ENCODE measurements around the gene DYNLT2B.
"Not testable (repeated sequence)": the region's sequence is repeated elsewhere in the genome, so short reads cannot be mapped to it uniquely, and the experiment has no call there.

The DYNLT2B gene

DNA sequence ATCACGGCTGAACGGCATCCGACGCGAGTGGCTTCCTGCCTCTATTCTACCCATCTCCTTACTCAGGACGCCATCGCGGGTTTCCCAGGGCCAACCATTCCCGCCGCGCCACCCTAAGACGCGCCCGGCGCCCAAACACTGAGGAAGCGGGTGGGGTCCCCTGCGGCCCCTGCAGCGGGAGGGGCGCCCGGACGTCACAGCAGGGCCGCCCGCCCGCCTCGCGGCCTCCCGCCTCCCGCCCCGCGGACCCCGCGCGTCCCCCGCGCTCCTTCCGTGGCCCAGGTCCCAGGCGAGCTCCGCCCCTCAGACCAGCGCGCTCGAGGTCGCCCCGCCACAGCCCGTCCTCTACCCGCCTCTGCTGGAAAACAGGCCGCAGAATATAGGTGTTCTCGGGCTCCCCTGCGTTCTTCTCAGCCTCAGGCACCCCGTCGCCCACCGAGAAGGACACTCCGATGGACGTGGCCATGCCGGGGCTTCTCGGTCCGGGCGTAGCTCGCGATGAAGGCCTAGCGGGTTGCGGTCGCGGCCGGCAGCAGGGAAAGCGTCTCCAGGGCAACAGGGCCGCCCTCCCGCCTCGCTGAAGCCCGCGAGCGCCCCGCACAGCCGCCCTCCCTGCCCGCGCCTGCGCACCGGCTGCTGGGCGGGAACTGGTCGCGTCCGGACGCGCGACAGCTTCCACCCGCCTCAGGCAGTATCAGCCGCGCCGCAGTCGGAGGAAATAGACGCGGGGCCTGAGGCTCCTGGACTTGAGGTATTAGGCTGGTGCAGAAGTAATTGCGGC is at the start of gene DYNLT2B:
DYNLT2B (minus strand) TSS at position 554 of the 781 bp plus-strand sequence; CDS start at position 466, 88 bp downstream.
- DNase-seq = peak; percentile 87

DNA sequence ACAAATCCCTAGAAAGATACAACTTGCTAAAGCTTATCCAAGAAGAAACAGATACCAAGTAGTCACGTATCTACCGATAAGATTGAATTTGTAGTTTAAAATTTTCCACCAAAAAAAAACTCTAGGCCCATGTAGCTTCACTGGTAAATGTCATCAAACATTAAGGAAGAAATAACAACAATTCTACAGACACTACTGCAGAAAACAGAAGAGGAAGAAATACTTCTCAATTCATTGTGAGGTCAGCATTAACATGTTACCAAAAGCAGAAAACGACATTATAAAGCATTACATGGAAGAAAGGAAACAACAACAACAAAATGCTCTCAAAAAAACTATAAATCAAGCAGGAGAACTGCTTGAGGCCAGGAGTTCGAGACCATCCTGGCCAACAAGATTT is 47.7 kb upstream of the DYNLT2B start:
- no peak for DNase-seq

DNA sequence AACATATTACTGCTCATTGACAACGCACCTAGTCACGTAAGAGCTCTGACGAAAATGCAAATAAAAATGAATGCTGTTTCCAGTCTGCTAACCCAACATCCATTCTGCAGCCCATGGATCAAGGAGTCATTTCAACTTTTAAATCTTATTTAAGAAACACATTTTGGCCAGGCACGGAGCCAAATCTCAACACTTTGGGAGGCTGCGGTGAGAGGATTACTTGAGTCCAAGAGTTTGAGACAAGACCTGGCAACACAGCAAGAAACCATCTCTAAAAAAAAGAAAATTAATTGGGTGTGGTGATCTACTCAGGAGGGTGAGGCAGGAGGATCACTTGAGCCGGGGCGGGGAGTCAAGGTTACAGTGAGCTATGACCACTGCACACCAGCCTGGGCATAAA is 42.5 kb upstream of the DYNLT2B start:
- DNase-seq = no peak

DNA sequence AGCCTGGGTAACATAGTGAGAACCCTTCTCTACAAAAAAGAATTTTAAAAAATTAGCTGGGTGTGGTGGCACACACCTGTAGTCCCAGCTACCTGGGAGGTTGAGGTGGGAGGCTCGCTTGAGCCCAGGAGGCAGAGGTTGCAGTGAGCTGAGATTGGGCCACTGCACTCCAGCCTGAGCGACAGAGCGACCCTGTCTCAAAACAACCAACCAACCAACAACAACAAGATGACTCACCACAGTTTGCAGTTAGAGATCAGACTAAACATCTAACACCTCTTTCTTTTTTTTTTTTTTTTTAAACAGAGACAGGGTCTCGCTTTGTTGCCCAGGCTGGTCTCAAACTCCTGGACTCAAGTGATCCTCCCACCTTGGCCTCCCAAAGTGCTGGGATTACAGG is 40.5 kb upstream of the DYNLT2B start:
- not testable (repeated sequence) for DNase-seq

DNA sequence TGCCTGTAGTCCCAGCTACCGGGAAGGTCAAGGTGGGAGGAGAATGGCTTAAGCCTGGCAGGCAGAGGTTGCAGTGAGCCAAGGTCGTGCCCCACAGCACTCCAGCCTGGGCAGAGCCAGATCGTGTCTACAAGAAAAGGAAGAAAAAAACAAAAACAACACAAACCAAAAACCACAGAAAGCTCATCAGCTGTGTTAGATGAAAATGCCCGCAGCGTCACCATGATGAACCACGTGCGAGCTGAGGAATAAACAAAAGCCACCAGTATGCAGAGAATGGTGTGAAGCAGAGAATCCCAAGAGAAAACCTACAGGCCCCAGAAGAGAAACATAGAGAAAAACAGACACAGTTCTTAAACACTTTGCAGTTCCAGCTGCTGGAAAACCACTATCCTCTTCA is 39.9 kb upstream of the DYNLT2B start:
- peak; percentile 36 for DNase-seq

DNA sequence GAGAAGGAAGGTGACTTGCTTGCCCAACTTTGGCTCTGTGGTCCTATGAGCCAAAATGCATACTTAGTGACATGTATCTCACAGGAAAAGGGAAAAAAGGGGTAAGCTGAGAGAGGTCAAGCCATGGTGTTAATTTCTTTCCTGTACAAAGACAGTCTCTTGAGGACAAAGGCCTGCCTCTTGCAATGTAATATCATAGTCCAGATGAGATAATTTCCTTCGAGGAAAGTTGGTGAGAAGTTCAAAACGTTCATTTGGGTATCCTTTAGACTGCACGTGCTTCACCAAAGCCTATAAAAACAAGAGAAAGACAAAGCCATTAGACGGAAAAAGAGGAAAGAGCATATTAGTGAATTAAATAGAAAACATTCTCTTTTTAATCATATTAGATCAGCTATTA is 38.5 kb upstream of the DYNLT2B start:
- no peak for DNase-seq

DNA sequence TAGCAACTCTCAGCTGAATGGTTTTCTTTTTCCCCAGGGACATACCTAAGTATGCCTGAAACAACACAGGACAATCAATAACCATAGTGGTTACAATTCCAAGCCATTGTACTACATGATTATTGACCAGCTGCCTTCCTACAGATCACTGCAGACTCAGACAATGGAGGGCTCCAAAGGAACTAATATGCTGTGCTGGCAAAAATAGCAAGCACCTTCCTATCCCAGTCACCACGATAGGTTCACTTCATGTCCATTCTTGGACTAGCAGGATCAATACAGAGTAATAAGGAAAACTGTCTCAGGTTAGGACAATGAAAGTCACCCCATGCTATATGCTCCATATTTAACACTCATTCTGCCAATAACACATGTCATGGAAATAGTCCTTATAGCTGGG is 37.6 kb upstream of the DYNLT2B start:
- DNase-seq = no peak

DNA sequence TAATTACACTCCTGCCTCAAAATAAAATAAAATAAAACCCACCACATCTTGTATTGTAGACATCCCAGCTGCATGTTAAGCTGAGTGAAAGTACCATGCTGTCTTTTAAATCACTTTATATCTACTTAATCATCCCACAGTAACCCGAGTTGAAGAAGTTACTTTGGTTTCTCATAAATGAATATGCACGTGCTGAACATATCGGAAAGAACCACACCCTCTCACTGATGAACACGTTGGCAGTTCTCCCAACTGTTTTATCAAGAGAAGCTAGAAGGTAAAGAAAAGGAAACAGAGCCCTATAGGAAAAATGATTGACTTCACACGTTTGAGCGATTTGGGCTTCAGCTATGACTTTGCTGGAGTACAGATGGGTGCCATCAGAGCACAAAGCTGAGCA is 36.1 kb upstream of the DYNLT2B start:
- DNase-seq = no peak

DNA sequence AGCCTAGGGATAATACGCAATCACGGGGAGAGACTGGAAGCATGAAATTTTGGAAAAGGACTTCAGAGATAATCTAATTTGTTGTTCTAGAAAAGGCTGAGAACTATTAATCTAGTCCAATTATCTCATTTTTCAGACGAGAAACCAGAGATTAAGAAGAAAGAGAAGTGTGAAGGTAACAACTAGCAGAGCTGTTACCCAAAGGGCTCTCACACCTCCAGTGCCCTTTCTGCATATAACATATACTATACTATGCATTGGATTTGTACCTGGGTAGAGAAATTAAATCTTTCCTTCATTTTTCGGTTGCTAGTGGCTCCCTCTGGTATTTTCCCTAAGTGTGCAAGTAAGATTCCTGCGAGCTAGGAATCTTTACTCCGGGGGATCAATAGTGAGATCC is 33.5 kb upstream of the DYNLT2B start:
- no peak for DNase-seq

DNA sequence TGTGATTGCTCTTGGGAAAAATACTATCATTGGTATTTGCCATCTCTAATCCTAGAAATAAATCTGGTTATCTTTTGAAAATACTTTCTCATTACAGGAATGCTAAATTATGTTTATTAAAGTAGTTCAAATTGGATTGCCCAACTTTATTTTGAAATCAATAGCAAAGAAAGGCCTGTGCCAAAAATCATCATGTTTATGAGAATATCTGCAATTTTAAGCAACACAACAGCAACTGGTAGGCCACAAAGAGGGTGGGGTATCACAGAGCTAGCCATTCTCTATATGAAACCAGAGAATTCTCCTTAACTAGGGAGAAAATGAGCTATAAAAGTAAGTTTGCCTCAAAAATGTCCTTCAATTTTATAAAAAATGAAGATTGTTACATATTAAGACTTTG is 32.0 kb upstream of the DYNLT2B start:
- DNase-seq = no peak

DNA sequence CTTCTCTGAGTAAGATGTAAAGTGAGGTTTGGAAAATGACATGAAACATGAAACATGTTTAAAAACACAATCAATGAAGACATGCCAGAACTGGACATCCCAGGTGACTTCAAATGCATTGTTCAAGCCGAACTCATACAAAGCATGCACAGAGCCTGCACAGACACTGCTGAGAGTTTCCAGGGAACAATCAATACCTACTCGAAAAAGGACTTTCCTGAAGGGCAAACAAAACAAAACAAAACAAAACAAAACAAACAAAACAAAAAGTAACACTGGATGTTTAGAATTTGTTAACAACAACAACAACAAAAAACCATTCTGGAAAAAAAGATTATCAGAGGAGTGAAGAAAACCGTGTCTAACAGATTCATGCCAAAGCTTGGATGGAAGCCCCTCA is 30.7 kb upstream of the DYNLT2B start:
- no peak for DNase-seq

DNA sequence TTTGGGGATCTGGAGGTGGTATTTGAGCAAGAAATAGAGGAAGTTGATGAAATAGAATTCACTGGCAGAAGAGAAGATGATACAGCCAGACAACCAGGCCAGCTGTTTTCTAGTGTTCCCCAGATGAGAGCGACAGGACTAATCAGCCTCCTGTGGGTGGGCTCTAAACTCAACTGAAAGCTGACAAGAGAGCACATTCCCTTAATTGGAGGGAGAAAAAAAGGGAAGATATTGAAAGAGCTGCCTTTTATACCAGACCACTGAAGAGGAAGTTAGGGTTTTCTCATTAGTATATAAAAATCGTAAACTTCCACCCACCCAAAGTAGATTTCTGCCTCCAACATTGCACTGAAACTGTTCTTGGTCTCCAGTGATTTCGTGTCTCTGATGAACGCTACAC is 26.6 kb upstream of the DYNLT2B start:
- no peak for DNase-seq

DNA sequence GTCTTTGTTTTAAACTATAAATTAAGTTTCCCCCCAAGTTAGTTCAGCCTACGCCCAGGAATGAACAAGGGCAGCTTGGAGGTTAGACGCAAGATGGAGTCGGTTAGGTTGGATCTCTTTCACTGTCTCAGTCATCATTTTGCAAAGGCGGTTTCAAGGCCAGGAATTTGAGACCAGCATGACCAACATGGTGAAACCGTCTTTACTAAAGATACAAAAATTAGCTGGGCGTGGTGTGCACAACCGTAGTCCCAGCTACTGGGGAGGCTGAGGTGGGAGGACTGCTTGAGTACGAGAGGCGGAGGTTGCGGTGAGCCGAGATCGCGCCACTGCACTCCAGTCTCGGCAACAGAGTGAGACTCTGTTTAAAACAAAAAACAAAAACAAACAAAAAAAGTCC is 25.9 kb upstream of the DYNLT2B start:
- DNase-seq = not testable (repeated sequence)

DNA sequence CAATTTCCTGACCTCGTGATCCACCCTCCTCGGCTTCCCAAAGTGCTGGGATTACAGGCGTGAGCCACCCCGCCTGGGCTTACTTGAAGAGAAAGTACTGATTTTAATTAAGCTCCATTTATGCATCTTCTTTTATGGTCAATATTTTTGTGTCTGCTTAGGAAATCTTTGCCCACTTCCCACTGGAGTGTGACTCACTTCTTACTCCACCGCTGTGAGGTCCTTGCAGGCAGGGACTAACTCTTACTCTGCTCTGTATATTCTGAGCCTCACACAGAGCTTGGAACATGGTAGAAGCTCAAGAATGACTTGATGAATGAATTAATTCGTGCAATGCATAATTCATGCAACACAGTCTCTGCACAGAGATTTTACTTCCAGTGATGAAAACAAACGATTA is 23.1 kb upstream of the DYNLT2B start:
- no peak for DNase-seq

DNA sequence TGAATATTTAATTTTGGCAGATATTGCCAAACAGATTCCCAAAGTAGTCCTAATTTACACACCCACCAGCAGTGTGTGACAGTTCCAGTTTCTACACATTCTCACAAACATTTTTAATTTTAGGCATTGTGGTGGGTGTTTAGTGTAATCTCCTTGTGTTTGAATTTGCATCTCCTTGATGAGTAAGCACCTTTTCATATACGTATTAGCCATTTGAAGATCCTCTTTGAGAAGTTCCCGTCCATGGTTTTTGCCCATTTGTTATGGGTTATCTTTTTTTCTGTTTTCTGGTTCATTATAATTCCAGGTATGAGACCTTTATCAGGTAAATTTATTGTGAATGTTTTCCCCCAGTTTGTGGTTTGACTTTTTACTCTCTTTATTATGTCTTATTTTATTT is 22.4 kb upstream of the DYNLT2B start:
- no peak for DNase-seq

DNA sequence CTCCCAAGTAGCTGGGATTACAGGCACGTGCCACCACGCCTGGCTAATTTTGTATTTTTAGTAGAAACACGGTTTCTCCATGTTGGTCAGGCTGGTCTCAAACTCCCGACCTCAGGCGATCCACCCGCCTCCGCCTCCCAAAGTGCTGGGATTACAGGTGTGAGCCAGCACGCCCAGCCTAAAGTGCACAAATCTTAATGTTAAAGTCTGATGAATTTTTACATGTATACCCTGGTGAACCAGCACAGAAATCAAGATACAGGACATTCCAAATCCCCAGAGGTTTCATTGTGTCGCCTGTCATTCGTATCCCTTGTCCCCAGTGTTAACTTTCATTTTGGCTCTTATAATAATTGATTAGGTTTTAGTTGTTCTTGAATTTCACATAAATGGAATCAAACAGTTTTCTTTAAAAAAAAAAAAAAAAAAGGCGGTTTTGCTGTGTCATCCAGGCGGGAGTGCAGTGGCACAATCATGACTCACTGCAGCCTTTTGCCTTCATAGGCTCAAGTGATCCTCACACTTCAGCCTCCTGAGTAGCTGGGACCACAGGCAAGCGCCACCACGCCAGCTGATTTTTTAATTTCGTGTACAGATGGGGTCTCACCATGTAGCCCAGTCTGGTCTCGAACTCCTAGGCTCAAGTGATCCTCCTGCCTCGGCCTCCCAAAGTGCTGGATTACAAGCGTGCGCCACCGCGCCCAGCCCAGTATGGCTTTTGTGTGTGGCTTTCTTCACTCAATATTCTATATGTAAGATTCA is 21.6 kb upstream of the DYNLT2B start:
- no peak for DNase-seq

DNA sequence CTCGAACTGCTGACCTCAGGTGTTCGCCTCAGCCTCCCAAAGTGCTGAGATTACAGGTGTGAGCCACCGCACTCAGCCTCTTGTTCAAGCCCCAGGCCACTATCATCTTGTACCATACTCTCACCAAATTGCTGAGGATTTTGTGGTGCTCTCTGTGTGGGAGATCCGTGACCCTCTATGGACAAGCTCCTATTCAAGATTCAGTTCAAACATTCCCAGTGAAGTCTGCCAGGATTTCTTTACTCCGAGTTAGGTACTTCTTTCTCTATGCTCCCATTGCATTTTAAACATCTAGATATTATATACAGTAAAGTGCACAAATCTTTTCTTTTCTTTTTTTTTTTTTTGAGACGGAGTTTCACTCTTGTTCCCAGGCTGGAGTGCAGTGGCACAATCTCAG is 21.0 kb upstream of the DYNLT2B start:
- no peak for DNase-seq

DNA sequence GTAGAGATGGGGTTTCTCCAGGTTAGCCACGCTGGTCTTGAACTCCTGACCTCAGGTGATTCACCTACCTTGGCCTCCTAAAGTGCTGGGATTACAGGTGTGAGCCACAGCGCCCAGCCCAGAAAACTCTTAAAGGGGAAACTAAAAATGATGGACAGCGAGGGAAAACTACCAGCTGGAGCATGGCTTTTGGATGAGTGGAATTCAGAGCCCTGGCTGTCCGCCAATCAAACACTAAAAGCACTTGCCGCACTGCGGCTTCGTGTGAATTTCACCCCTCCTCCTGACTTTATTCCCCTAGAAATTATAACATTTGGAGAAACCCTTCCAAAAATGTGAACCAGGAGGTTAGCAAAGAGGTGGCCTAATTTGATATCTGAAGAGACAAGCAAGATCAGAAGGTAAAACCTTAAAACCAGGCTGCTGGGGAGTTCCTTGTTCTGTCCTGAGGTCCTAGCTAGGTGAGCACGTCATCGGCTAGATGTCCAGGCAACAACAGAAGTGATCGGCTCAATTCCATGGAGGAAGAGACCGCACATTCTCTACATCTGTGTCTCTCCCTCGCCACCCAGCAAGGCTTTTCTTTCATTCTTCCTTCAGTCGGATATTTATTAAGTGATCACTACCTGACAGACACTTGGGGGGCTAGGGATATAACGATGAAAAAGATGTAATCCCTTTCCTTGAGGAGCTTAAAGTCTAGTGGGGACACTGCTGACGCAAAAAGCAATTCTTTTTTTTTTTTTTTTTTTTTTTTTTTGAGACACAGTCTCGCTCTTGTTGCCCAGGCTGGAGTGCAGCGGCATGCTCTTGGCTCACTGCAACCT is 18.5 kb upstream of the DYNLT2B start:
- no peak for DNase-seq

DNA sequence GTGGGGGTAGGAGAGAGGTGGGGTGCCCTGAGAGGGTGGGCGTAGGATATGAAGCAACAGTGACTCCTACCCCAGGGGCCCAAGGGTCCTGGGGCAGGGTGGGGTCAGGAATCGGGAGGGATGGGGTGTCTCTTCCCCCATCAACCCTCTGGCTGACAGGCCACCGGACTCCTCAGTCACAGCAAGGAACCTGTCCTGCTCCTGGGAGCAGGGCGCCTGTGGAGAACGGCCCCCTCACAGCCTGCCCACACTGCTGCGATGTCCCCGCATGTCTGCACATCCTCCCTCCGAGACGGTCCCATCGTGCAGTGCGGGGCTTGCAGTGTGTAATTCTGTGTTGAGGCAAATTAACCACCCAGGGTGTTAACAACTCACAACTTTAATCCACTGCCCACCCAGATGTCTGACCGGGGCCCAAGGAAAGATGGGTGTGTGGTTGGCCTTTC is 17.5 kb upstream of the DYNLT2B start:
- DNase-seq = no peak

DNA sequence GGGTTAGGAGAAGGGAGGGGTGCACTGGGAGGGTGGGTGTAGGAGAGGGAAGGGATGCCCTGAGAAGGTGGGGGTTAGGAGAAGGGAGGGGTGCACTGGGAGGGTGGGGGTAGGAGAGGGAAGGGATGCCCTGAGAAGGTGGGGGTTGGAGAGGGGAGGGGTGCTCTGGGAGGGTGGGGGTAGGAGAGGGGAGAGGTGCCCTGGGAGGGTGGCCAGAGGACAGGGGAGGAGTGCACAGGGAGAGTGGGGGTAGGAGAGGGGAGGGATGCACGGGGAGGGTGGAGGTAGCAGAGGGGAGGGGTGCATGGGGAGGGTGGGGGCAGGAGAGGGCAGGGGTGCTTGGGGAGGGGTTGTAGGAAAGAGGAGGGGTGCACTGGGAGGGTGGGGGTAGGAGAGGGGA is 16.9 kb upstream of the DYNLT2B start:
- no peak for DNase-seq

DNA sequence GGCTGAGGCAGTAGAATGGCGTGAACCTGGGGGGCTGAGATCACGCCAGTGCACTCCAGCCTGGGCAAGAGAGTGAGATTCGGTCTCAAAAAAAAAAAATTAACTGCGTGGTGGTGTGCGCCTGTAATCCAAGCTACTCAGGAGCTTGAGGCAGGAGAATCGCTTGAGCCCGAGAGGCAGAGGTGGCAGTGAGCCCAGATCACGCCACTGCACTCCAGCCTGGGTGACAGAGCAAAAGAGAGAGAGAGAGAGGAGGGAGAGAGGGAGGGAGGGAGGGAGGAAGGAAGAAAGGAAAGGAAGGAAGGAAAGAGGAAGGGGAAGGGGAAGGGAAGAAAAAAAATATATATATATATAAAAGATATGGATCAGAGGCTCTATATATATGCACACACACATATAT is 14.1 kb upstream of the DYNLT2B start:
- no peak for DNase-seq

DNA sequence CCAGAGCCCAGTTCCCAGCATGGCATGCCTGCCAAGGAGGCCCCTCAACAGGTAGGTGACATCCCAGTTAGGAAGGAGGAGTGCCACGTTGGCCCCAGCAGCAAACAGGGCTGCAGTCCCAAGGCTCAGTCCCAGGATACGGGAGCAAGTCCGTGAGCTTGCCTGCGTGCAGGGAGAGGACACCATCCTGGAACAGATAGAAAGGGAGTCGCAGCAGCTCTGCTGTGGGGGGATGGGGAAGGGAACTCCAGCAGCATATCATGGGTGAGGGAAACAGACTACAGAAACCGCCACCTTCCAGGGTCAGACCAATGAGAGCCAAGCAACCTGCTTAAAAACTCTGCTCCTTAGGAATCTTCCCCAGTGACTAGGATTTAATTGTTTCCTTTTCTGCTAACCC is 9.4 kb upstream of the DYNLT2B start:
- no peak for DNase-seq

DNA sequence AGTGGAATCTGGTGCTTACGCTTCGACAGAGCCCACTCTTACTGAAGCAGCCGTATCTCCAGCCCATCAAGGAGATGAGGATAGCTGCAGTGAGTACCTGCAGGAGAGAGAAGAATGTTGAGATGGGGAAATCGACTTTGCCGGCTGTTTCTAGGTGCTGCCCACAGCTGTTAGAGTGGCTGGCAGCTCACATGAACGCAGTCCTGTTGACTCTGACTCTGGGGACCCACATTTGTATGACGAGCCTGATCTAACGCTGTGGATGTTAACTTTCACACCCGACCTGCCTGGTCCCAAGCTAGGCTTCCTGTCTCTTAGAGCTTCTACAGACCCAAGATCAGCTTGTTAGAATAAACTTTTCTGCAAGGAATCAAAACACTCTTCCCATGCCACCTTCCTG is 8.9 kb upstream of the DYNLT2B start:
- DNase-seq = no peak

DNA sequence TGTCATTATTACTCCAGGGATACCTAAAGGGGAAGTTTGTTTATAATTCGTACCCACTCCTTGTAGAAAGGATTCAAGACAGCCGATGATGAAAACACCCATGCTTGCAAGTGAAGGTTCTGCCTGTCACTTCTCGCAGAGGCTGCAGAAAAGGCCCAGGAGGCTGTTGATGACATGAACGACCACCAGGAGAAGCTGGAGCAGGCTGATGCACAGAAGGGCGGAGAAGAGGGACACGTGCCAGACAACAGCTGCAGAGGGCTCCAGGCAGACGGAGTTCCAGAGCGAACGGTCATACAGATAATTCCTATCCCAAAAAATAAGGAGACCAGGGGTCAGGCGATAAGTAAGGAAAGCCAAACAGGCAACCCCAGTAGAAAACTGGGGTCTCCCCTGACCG is 5.7 kb upstream of the DYNLT2B start:
- DNase-seq = no peak

Data from CD4-positive, alpha-beta T cell treated with Interleukin-4 for 4 hours (primary cell).